Right ventricle myocardium superior (tissue), 1 donor: Measurements from ENCODE around the gene SH2D1B. TPM values are rescaled to one million over a fixed set of nuclear protein-coding genes. Genes with fewer than 3 reads are reported as not detected.
"Not testable (repeated sequence)": the region's sequence is repeated elsewhere in the genome, so short reads cannot be mapped to it uniquely, and the experiment has no call there.

ENCODE experiments used
- ATAC-seq: fragments of 200-7000 bp; cut with Tn5 transposase; one replicate; pipeline ENCODE4 v1.9.1; 2020; ENCODE audit warnings: mild to moderate bottlenecking; ENCODE audit not compliant: poor library complexity
- DNase-seq: peaks from one replicate; pipeline ENCODE4 v3.0.0-alpha.2; 2020
- intact Hi-C: fragments of 100-400 bp; cut with DNase I; formaldehyde crosslinking; loops from one replicate; pipeline ENCODE4 v1.11.2; 2022
- long read RNA-seq: library from polyadenylated mRNA; unstranded; transcript quantifications from one replicate; pipeline ENCODE4 v2.0.0, GENCODE V29; 2021
- total RNA-seq: library from RNA; stranded (reverse); fragmentation: NEBNext Ultra II Directional; extraction: Animal tissue kit (Norgen Biotek cat#: 25700); gene quantifications from one replicate; pipeline ENCODE4 v1.2.1, GENCODE V29; 2021
- donor health status: DM: no; HTN: yes; CAD: no; lungs with severe emphysema.

The SH2D1B gene
- total RNA-seq: 0.16 TPM
- long read RNA-seq: 0 reads

- intact Hi-C loops: no loop called here
- no peak for DNase-seq
- ATAC-seq: no peak
Observed at GRCh38 chr1:162412002-162412401, at the start of gene SH2D1B. Gene SH2D1B, minus strand, starts transcription at chr1:162412136. Its CDS starts 120 bp downstream, at chr1:162412016.

- intact Hi-C loops: no loop called here
- DNase-seq (no peak), ATAC-seq (no peak)
Observed at GRCh38 chr1:162458236-162458635, 46.3 kb upstream of the SH2D1B start.

- DNase-seq: no peak
Observed at GRCh38 chr1:162456323-162456722, 44.4 kb upstream of the SH2D1B start.

GRCh38 chr1:162454361-162454760, 42.4 kb upstream of the SH2D1B start:
- ATAC-seq, DNase-seq, intact Hi-C loops: not testable (repeated sequence)

More at GRCh38 chr1:162456323-162456722, 44.4 kb upstream of the SH2D1B start:
- intact Hi-C loops: no loop called here
- ATAC-seq: no peak

- ATAC-seq (no peak), DNase-seq (no peak)
- intact Hi-C loops: no loop called here
Observed at GRCh38 chr1:162446946-162447345, 35.0 kb upstream of the SH2D1B start.

GRCh38 chr1:162444903-162445302, 33.0 kb upstream of the SH2D1B start:
- ATAC-seq (no peak), DNase-seq (no peak)
- intact Hi-C loops: no loop called here

GRCh38 chr1:162432977-162433713, 21.2 kb upstream of the SH2D1B start:
- DNase-seq, intact Hi-C loops, ATAC-seq: not testable (repeated sequence)

- ATAC-seq (no peak), DNase-seq (no peak)
- intact Hi-C loops: no loop called here
Observed at GRCh38 chr1:162430583-162430982, 18.6 kb upstream of the SH2D1B start.

GRCh38 chr1:162422662-162423375, 10.9 kb upstream of the SH2D1B start:
- ATAC-seq: peak; percentile 20

GRCh38 chr1:162421258-162422164, 9.6 kb upstream of the SH2D1B start:
- ATAC-seq: no peak
- no peak for DNase-seq
- intact Hi-C loops: no loop called here

More at GRCh38 chr1:162422662-162423375, 10.9 kb upstream of the SH2D1B start:
- intact Hi-C loops: no loop called here
- DNase-seq: no peak

- no peak for DNase-seq
- intact Hi-C loops: no loop called here
- no peak for ATAC-seq
Observed at GRCh38 chr1:162420120-162420519, 8.2 kb upstream of the SH2D1B start.

- DNase-seq, ATAC-seq, intact Hi-C loops: not testable (repeated sequence)
Observed at GRCh38 chr1:162419450-162419931, 7.6 kb upstream of the SH2D1B start.

GRCh38 chr1:162418584-162418983, 6.6 kb upstream of the SH2D1B start:
- intact Hi-C loops, ATAC-seq, DNase-seq: not testable (repeated sequence)

GRCh38 chr1:162417650-162418049, 5.7 kb upstream of the SH2D1B start:
- DNase-seq (no peak), ATAC-seq (no peak)
- intact Hi-C loops: no loop called here

- DNase-seq (no peak), ATAC-seq (no peak)
- intact Hi-C loops: no loop called here
Observed at GRCh38 chr1:162416909-162417308, 5.0 kb upstream of the SH2D1B start.

- no peak for ATAC-seq
- intact Hi-C loops: no loop called here
- DNase-seq: no peak
Observed at GRCh38 chr1:162416215-162416614, 4.3 kb upstream of the SH2D1B start.

GRCh38 chr1:162407539-162407938, 4.4 kb downstream of the SH2D1B start:
- intact Hi-C loops: no loop called here
- ATAC-seq (no peak), DNase-seq (no peak)

- intact Hi-C loops: no loop called here
- no peak for ATAC-seq
- DNase-seq: no peak
Observed at GRCh38 chr1:162406811-162407210, 5.1 kb downstream of the SH2D1B start.

- intact Hi-C loops: no loop called here
- no peak for DNase-seq
- no peak for ATAC-seq
Observed at GRCh38 chr1:162405800-162406199, 6.1 kb downstream of the SH2D1B start.
